ENCODE measurements around the gene WRNIP1. TPM values are rescaled to one million over a fixed set of nuclear protein-coding genes. Genes with fewer than 3 reads are reported as not detected.

WRNIP1 gene
- total RNA-seq, 1 experiment from 2014 or later: 51.7 TPM

GRCh38 chr6:2803731-2804429 is 38.7 kb downstream of the WRNIP1 start:
- no TSS peak for BruUV-seq (replicated peaks)

GRCh38 chr6:2804516-2804915 is 39.3 kb downstream of the WRNIP1 start:
- TF ChIP-seq CTCF (IDR thresholded peaks at IDR 0.05; ENCODE audit: insufficient read depth in 1 of 2, low read depth in 1 of 2, low read length in 1 of 2, severe bottlenecking in 1 of 2, unreplicated experiment in 1 of 2): no peak
- no peaks in the 10 kb centered on the region for H3K4me1 ChIP-seq
- Mint-ChIP-seq H3K4me1 (ENCODE audit: low read depth, unreplicated experiment) (no peaks in the 10 kb centered on the region), H3K36me3 (ENCODE audit: insufficient read depth, unreplicated experiment) (no peaks in the 10 kb centered on the region), H3K27ac (ENCODE audit: unreplicated experiment) (no peak overlapping the region), H3K4me3 (ENCODE audit: unreplicated experiment) (no peak overlapping the region), H3K27me3 (ENCODE audit: insufficient read depth, unreplicated experiment) (no peaks in the 10 kb centered on the region), H3K9me3 (ENCODE audit: unreplicated experiment) (no peaks in the 10 kb centered on the region)
- DNase-seq: no peak
- intact Hi-C loops (cut with micrococcal nuclease; ENCODE audit: unreplicated experiment): no loop called here
- no peaks in the 10 kb centered on the region for H3K9me3 ChIP-seq
- no peak overlapping the region for H3K4me3 ChIP-seq (ENCODE audit: low read depth, low read length)
- ChIA-PET POLR2A (no interaction called here), CTCF (no interaction called here)
- H3K27me3 ChIP-seq (replicated peaks; ENCODE audit: control insufficient read depth, insufficient read depth, low read length): no peaks in the 10 kb centered on the region
- no TSS peak for BruUV-seq (replicated peaks)
- H3K36me3 ChIP-seq (ENCODE audit: control insufficient read depth, insufficient read depth, low read length): no peaks in the 10 kb centered on the region

More at GRCh38 chr6:2803731-2804429, 38.7 kb downstream of the WRNIP1 start:
- Histone ChIP-seq H3K36me3 (ENCODE audit: control insufficient read depth, insufficient read depth, low read length) (no peaks in the 10 kb centered on the region), H3K4me3 (ENCODE audit: low read depth, low read length) (no peak overlapping the region), H3K27me3 (replicated peaks; ENCODE audit: control insufficient read depth, insufficient read depth, low read length) (no peaks in the 10 kb centered on the region), H3K4me1 (no peaks in the 10 kb centered on the region), H3K9me3 (no peaks in the 10 kb centered on the region)
- no peak overlapping the region for H3K4me3 Mint-ChIP-seq (ENCODE audit: unreplicated experiment)
- no peaks in the 10 kb centered on the region for H3K4me1 Mint-ChIP-seq (ENCODE audit: low read depth, unreplicated experiment)
- ChIA-PET POLR2A (no interaction called here), CTCF (no interaction called here)
- no peak for DNase-seq
- no peaks in the 10 kb centered on the region for H3K9me3 Mint-ChIP-seq (ENCODE audit: unreplicated experiment)
- H3K27me3 Mint-ChIP-seq (ENCODE audit: insufficient read depth, unreplicated experiment): no peaks in the 10 kb centered on the region
- no peak for TF ChIP-seq CTCF (IDR thresholded peaks at IDR 0.05; ENCODE audit: insufficient read depth in 1 of 2, low read depth in 1 of 2, low read length in 1 of 2, severe bottlenecking in 1 of 2, unreplicated experiment in 1 of 2)
- H3K27ac Mint-ChIP-seq (ENCODE audit: unreplicated experiment): no peak overlapping the region
- intact Hi-C loops (cut with micrococcal nuclease; ENCODE audit: unreplicated experiment): no loop called here
- H3K36me3 Mint-ChIP-seq (ENCODE audit: insufficient read depth, unreplicated experiment): no peaks in the 10 kb centered on the region

GRCh38 chr6:2805031-2805430 is 39.8 kb downstream of the WRNIP1 start:
- no peaks in the 10 kb centered on the region for H3K36me3 Mint-ChIP-seq (ENCODE audit: insufficient read depth, unreplicated experiment)
- Histone ChIP-seq H3K4me1 (no peaks in the 10 kb centered on the region), H3K9me3 (no peaks in the 10 kb centered on the region), H3K36me3 (ENCODE audit: control insufficient read depth, insufficient read depth, low read length) (no peaks in the 10 kb centered on the region), H3K4me3 (ENCODE audit: low read depth, low read length) (no peak overlapping the region), H3K27me3 (replicated peaks; ENCODE audit: control insufficient read depth, insufficient read depth, low read length) (no peaks in the 10 kb centered on the region)
- ChIA-PET POLR2A (no interaction called here), CTCF (no interaction called here)
- peaks cover 5% of the 10 kb centered on the region for H3K4me1 Mint-ChIP-seq (ENCODE audit: low read depth, unreplicated experiment)
- H3K27me3 Mint-ChIP-seq (ENCODE audit: insufficient read depth, unreplicated experiment): no peaks in the 10 kb centered on the region
- H3K9me3 Mint-ChIP-seq (ENCODE audit: unreplicated experiment): no peaks in the 10 kb centered on the region
- DNase-seq: no peak
- TF ChIP-seq CTCF (IDR thresholded peaks at IDR 0.05; ENCODE audit: insufficient read depth in 1 of 2, low read depth in 1 of 2, low read length in 1 of 2, severe bottlenecking in 1 of 2, unreplicated experiment in 1 of 2): no peak
- intact Hi-C loops (cut with micrococcal nuclease; ENCODE audit: unreplicated experiment): no loop called here
- no TSS peak for BruUV-seq (replicated peaks)
- no peak overlapping the region for H3K27ac Mint-ChIP-seq (ENCODE audit: unreplicated experiment)
- no peak overlapping the region for H3K4me3 Mint-ChIP-seq (ENCODE audit: unreplicated experiment)
